Activated T-cell treated with anti-CD3 and anti-CD28 coated beads, Interleukin-2, amount 50 U/mL, for 24 hours (primary cell): ENCODE results near the gene KIF21B.

Experiments used
- DNase-seq: peaks from one replicate; pipeline ENCODE4 v3.0.0-alpha.2; 2020
- H3K27ac Mint-ChIP-seq: 2 replicates; pipeline ENCODE4 v1.8.0; 2020; ENCODE audit warnings: mild to moderate bottlenecking, mixed read lengths
- H3K27me3 Mint-ChIP-seq: 2 replicates; pipeline ENCODE4 v1.8.0; 2020; ENCODE audit warnings: mixed read lengths
- H3K36me3 Mint-ChIP-seq: 2 replicates; pipeline ENCODE4 v1.8.0; 2020; ENCODE audit warnings: low read depth, mixed read lengths
- H3K4me1 Mint-ChIP-seq: 2 replicates; pipeline ENCODE4 v1.8.0; 2020; ENCODE audit warnings: low read depth, mixed read lengths
- H3K4me3 Mint-ChIP-seq: 2 replicates; pipeline ENCODE4 v1.8.0; 2020; ENCODE audit warnings: mild to moderate bottlenecking, moderate library complexity, mixed read lengths
- H3K9me3 Mint-ChIP-seq: 2 replicates; pipeline ENCODE4 v1.8.0; 2020; ENCODE audit warnings: mixed read lengths

Gene KIF21B

DNA sequence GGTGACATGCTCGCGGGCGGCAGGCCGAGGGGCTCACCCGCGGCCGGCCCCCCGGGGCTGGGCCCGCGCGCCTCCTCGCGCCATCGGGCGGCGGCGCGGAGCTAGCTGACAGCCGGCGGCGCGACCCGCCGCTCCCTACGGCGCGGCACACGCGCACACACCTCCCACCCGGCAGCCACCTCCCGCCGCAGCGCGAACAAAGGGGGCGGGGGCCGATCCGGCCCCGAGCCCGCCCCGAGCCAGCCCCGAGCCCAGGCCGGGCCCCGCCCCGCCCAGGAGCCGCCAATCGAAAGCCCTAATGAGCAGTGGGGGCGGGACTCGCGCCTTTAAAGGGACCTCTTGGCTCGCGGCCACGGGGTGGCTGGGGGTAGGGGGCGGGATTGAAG is at the start of gene KIF21B:
TSS of gene KIF21B (minus strand) at position 198 of the 386 bp plus-strand sequence. CDS start 331 bp downstream, outside the sequence.
- peak within 1 kb of the TSS; percentile 98 for H3K27ac Mint-ChIP-seq
- H3K4me3 Mint-ChIP-seq = peak within 1 kb of the TSS; percentile 92
- H3K36me3 Mint-ChIP-seq = peaks cover 19% of the 10 kb centered on the region
- DNase-seq = peak; percentile 93
- no peaks in the 10 kb centered on the region for H3K27me3 Mint-ChIP-seq
- H3K9me3 Mint-ChIP-seq = no peaks in the 10 kb centered on the region
- H3K4me1 Mint-ChIP-seq = peaks cover 85% of the 10 kb centered on the region

GRCh38 chr1:201072922-201073321 is 49.4 kb upstream of the KIF21B start:
- Mint-ChIP-seq H3K27me3 (peaks cover 5% of the 10 kb centered on the region), H3K27ac (no peak overlapping the region), H3K4me1 (no peaks in the 10 kb centered on the region), H3K9me3 (no peaks in the 10 kb centered on the region), H3K4me3 (no peak overlapping the region), H3K36me3 (no peaks in the 10 kb centered on the region)
- no peak for DNase-seq

DNA sequence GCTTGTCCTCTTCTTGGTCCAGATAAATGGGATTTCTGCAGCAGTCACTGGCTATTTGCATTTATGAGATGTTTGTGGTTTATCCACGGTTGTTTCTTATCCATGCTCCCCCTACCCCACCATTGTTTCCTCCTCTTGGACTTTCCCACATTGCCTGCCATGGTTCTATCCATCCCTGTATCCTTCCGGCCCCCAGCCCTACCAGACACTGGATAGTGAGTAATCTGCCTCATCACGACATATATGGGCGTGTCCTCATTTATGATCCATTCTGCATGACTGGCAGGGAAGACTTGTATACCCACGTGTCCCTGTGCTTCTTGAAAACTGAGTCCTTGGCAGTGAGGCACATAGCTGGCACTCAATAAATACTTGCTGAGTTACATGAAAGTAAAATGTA is 48.6 kb upstream of the KIF21B start:
- H3K4me3 Mint-ChIP-seq = no peak overlapping the region
- H3K4me1 Mint-ChIP-seq = no peaks in the 10 kb centered on the region
- H3K9me3 Mint-ChIP-seq = no peaks in the 10 kb centered on the region
- H3K27ac Mint-ChIP-seq = no peak overlapping the region
- no peak for DNase-seq
- H3K36me3 Mint-ChIP-seq = no peaks in the 10 kb centered on the region
- peaks cover 5% of the 10 kb centered on the region for H3K27me3 Mint-ChIP-seq

- Mint-ChIP-seq H3K9me3 (no peaks in the 10 kb centered on the region), H3K27ac (no peak overlapping the region), H3K27me3 (peaks cover 10% of the 10 kb centered on the region), H3K4me1 (no peaks in the 10 kb centered on the region), H3K36me3 (no peaks in the 10 kb centered on the region), H3K4me3 (no peak overlapping the region)
- no peak for DNase-seq
Measured at GRCh38 chr1:201069636-201070035, 46.1 kb upstream of the KIF21B start.

GRCh38 chr1:201068976-201069375 is 45.5 kb upstream of the KIF21B start:
- DNase-seq = no peak
- Mint-ChIP-seq H3K9me3 (no peaks in the 10 kb centered on the region), H3K4me3 (no peak overlapping the region), H3K4me1 (no peaks in the 10 kb centered on the region), H3K27me3 (peaks cover 10% of the 10 kb centered on the region), H3K36me3 (no peaks in the 10 kb centered on the region), H3K27ac (no peak overlapping the region)

DNA sequence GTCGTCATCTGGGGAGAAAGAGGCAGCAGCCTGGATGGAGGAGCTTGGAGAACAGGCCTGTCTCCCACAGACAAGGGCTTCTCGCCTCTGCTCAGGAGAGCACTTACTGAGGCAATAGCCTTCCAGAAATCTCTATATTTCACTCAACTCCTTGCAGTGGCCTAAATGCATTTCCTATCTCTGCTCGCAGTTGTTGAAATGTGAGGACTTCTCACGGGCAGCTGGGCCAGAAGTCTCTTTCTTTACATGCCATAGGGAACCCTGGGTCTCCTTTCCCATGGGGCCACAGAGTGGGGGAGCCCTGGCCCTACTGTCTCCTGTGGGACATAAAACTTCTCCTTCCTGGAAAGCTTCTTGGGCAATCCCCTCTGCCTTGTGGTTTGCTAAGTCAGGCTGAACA is 43.5 kb upstream of the KIF21B start:
- Mint-ChIP-seq H3K9me3 (no peaks in the 10 kb centered on the region), H3K36me3 (no peaks in the 10 kb centered on the region), H3K27ac (no peak overlapping the region), H3K4me3 (no peak overlapping the region), H3K4me1 (no peaks in the 10 kb centered on the region), H3K27me3 (peaks cover 10% of the 10 kb centered on the region)
- DNase-seq = no peak

DNA sequence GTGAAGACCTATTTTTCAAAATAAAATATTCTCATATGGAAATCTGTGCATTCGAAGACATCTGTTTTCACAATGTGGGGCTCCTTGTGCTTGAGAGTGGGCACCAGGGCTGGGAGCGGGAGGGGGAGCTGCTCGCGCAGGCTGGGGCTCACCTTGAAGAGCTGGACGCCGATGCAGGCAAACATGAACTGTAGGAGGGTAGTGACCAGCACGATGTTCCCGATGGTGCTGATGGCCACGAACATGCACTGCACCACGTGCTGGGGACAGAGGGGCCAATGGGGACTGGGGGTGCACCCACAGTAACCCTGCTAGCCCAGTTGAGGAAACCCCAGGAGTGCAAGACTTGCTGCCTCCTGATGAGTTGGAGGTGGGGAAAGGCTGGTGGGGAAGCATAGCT is 42.2 kb upstream of the KIF21B start:
- Mint-ChIP-seq H3K27me3 (peaks cover 10% of the 10 kb centered on the region), H3K27ac (no peak overlapping the region), H3K4me3 (no peak overlapping the region)

GRCh38 chr1:201064806-201065205 is 41.3 kb upstream of the KIF21B start:
- H3K27ac Mint-ChIP-seq = no peak overlapping the region
- peaks cover 10% of the 10 kb centered on the region for H3K27me3 Mint-ChIP-seq
- no peak for DNase-seq
- H3K4me3 Mint-ChIP-seq = no peak overlapping the region
- H3K36me3 Mint-ChIP-seq = no peaks in the 10 kb centered on the region
- no peaks in the 10 kb centered on the region for H3K4me1 Mint-ChIP-seq
- H3K9me3 Mint-ChIP-seq = no peaks in the 10 kb centered on the region

More for the DNA sequence above, 42.2 kb upstream of the KIF21B start:
- Mint-ChIP-seq H3K4me1 (no peaks in the 10 kb centered on the region), H3K9me3 (no peaks in the 10 kb centered on the region), H3K36me3 (no peaks in the 10 kb centered on the region)
- no peak for DNase-seq

GRCh38 chr1:201063145-201063544 is 39.6 kb upstream of the KIF21B start:
- H3K27ac Mint-ChIP-seq = no peak overlapping the region

DNA sequence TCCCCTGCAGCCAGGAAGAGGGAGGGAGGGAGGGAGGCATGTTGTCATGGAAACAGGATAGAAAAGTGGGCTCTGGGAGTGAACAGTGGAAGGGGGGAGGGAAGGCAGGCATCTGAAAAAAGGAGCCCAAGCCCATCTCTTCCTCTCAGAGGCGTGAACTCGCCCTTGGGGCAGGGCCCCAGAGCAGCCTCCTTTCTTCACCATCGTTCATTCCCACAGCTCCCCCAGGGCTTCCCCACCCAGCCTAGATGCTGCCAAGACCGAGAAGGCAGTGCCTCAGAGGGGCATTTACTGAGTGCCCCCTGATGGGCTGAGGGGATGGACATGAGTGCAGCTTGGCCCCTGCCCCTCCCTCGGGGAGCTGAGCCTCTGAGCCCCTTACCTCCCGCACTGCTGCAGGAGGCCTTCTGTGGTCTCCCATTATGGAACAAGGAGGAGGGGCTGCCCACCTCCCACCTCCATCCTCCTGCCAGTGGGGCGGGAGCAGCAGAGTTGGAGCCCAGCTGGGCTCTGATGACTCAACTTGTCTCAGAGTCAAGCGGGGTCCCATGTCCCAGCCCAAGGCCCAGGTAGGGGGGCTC is 39.1 kb upstream of the KIF21B start:
- Mint-ChIP-seq H3K36me3 (no peaks in the 10 kb centered on the region), H3K4me1 (peaks cover 6% of the 10 kb centered on the region), H3K27ac (no peak overlapping the region)

More at GRCh38 chr1:201063145-201063544, 39.6 kb upstream of the KIF21B start:
- DNase-seq = no peak
- Mint-ChIP-seq H3K4me1 (peaks cover 1% of the 10 kb centered on the region), H3K4me3 (no peak overlapping the region), H3K9me3 (no peaks in the 10 kb centered on the region), H3K36me3 (no peaks in the 10 kb centered on the region), H3K27me3 (peaks cover 4% of the 10 kb centered on the region)

DNA sequence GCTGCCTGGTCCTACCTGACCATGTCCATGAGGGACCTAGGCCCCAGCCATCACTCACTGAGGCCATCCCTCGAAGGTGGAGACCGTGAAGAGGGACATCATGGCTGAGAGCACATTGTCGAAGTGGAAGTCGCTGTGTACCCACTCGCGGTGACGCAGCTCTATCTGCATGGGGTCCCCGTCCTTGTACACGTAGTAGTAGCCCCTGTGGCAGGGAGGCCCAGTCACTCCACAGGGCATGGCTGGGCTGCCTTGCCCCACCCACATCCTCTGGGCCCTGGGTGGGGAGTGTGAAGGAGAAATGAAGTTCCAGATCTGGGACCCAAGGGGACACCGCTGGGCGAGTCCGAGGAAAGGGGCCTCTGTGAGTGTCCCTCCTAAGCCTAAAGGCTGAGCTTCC is 38.4 kb upstream of the KIF21B start:
- H3K36me3 Mint-ChIP-seq = no peaks in the 10 kb centered on the region
- no peak overlapping the region for H3K27ac Mint-ChIP-seq
- H3K4me1 Mint-ChIP-seq = peaks cover 13% of the 10 kb centered on the region
- H3K4me3 Mint-ChIP-seq = no peak overlapping the region
- H3K9me3 Mint-ChIP-seq = no peaks in the 10 kb centered on the region
- H3K27me3 Mint-ChIP-seq = peaks cover 4% of the 10 kb centered on the region
- DNase-seq = no peak

More for the DNA sequence above, 39.1 kb upstream of the KIF21B start:
- Mint-ChIP-seq H3K9me3 (no peaks in the 10 kb centered on the region), H3K4me3 (no peak overlapping the region), H3K27me3 (peaks cover 4% of the 10 kb centered on the region)
- no peak for DNase-seq

DNA sequence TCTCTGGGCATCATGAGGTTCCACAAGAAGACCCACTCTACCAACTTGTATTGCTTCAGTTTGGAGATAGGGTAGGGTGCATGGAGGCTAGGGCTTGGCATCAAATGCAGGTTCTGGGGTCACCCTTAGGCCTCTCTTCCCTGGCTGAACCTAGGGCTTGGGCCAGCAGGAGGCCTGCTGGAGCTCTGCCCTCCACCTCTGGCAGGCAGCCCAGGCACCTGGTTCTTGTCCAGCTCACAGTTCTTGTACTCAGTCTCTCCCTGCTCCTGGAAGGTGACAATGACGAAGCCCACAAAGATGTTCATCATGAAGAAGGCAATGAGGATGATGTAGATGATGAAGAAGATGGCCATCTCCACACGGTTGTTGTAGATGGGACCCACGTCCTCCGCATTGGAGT is 37.5 kb upstream of the KIF21B start:
- Mint-ChIP-seq H3K27me3 (no peaks in the 10 kb centered on the region), H3K36me3 (no peaks in the 10 kb centered on the region), H3K4me1 (peaks cover 17% of the 10 kb centered on the region), H3K27ac (no peak overlapping the region), H3K9me3 (no peaks in the 10 kb centered on the region), H3K4me3 (no peak overlapping the region)
- DNase-seq = no peak

GRCh38 chr1:201060586-201060985 is 37.1 kb upstream of the KIF21B start:
- Mint-ChIP-seq H3K27ac (no peak overlapping the region), H3K9me3 (no peaks in the 10 kb centered on the region), H3K4me3 (no peak overlapping the region), H3K4me1 (peaks cover 17% of the 10 kb centered on the region), H3K27me3 (no peaks in the 10 kb centered on the region), H3K36me3 (no peaks in the 10 kb centered on the region)
- DNase-seq = no peak

DNA sequence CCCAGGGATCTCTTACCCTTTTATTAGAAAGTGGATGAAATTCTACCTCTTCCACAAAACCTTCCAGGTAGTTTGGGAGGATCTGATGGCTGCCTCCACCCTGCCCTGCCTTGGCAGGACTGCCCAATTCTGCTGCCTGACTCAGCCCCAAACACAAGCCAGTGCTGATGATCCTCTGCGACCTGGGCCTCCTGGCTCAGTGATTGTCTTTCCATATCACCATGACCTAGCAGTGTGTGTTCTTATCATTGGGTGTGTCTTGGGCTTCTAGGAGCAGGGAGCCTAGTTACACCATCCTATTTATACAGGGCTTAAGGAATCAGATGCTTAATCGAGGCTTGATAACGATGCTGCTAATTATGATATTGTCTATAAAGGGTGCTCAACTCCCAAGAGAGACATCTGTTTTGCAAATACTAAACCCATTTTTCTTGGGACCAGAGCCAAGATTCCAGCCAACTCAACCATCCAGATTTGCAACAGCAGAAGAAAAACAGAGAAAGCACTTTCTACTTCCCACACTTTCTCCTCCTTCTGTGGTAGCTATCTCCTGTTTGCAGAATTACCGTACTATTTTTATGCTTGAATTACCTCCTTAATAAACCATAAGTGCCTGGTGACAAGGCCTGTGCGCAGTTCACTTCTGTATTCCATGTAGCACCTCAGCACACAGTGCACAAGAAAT is 36.5 kb upstream of the KIF21B start:
- Mint-ChIP-seq H3K4me3 (no peak overlapping the region), H3K9me3 (no peaks in the 10 kb centered on the region), H3K4me1 (peaks cover 17% of the 10 kb centered on the region), H3K27me3 (no peaks in the 10 kb centered on the region), H3K27ac (no peak overlapping the region), H3K36me3 (no peaks in the 10 kb centered on the region)
- DNase-seq = no peak

DNA sequence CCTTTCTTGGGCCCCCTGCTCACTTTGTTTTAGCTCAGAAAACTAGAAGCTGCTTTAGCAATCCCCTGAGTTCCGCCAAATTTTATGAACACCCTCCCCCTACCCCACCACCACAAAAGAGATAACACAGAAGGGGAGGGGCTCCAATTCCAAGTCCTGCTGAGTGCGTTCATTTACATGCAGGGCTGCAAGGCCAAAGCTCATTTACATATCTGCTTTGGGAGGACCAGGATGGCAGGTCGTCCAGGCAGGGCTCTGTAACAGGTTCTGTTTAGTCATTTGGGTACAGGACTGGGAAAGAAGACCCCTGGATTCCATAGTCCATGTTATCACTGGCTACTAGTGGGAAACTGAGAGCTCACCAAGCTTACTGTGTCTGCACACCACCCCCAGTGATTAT is 35.9 kb upstream of the KIF21B start:
- no peak for DNase-seq
- no peaks in the 10 kb centered on the region for H3K36me3 Mint-ChIP-seq
- peaks cover 17% of the 10 kb centered on the region for H3K4me1 Mint-ChIP-seq
- H3K27ac Mint-ChIP-seq = no peak overlapping the region
- no peak overlapping the region for H3K4me3 Mint-ChIP-seq
- no peaks in the 10 kb centered on the region for H3K27me3 Mint-ChIP-seq
- H3K9me3 Mint-ChIP-seq = no peaks in the 10 kb centered on the region
